ENCODE data around the gene CABLES1.

DNA sequence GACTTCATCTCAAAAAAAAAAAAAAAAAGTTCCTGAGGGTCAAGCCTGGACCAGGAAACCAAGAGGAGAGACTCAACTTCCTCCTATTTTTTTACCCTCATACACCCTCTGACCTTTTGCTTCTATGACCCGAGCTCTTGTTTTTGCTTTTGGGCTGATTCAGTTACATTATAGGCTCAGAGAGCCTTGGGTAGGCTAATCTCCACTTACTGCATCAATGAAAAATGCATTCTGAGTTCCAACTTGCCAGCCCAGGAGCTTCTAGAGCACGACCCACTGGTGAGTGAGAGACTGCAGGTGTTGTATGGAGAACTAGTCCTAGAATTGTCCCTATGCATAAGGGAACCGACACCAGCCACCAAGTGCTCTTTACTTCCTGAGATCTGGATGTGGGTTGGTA, 91.1 kb downstream of the CABLES1 start:
- TF ChIP-seq, protein P1, sequence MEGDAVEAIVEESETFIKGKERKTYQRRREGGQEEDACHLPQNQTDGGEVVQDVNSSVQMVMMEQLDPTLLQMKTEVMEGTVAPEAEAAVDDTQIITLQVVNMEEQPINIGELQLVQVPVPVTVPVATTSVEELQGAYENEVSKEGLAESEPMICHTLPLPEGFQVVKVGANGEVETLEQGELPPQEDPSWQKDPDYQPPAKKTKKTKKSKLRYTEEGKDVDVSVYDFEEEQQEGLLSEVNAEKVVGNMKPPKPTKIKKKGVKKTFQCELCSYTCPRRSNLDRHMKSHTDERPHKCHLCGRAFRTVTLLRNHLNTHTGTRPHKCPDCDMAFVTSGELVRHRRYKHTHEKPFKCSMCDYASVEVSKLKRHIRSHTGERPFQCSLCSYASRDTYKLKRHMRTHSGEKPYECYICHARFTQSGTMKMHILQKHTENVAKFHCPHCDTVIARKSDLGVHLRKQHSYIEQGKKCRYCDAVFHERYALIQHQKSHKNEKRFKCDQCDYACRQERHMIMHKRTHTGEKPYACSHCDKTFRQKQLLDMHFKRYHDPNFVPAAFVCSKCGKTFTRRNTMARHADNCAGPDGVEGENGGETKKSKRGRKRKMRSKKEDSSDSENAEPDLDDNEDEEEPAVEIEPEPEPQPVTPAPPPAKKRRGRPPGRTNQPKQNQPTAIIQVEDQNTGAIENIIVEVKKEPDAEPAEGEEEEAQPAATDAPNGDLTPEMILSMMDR (IDR thresholded peaks at IDR 0.05), result no peak
- TF ChIP-seq POLR2A (IDR thresholded peaks at IDR 0.05), result no peak

All from adrenal gland (tissue), 5 donors.